Chondrocyte (in vitro differentiated cells): ENCODE data around the gene MAML3. TPM values are rescaled to one million over a fixed set of nuclear protein-coding genes. Genes with fewer than 3 reads are reported as not detected.

Experiments
- DNase-seq: peaks from one replicate; pipeline ENCODE4 v3.0.0; 2021; ENCODE audit warnings: mixed read lengths, low spot score
- H3K27ac Mint-ChIP-seq: one replicate; pipeline ENCODE4 v1.8.0; 2021; ENCODE audit warnings: mild to moderate bottlenecking, moderate library complexity, mixed read lengths; ENCODE audit not compliant: unreplicated experiment
- H3K27me3 Mint-ChIP-seq: 2 replicates; pipeline ENCODE4 v1.8.0; 2021; ENCODE audit warnings: low read depth, mixed read lengths
- H3K36me3 Mint-ChIP-seq: 2 replicates; pipeline ENCODE4 v1.8.0; 2021; ENCODE audit warnings: low read depth, mixed read lengths
- H3K4me1 Mint-ChIP-seq: 2 replicates; pipeline ENCODE4 v1.8.0; 2021; ENCODE audit warnings: low read depth, mild to moderate bottlenecking, mixed read lengths
- H3K4me3 Mint-ChIP-seq: one replicate; pipeline ENCODE4 v1.8.0; 2021; ENCODE audit warnings: mild to moderate bottlenecking, moderate library complexity, mixed read lengths; ENCODE audit not compliant: unreplicated experiment
- H3K9me3 Mint-ChIP-seq: 2 replicates; pipeline ENCODE4 v1.8.0; 2021; ENCODE audit warnings: low read depth, mixed read lengths
- CTCF ChIP-seq: fragments of 200-600 bp; sonication (generic); IDR thresholded peaks from 2 replicates; pipeline ENCODE4 v1.5.0; 2021; ENCODE audit warnings: antibody characterized with exemption, mild to moderate bottlenecking, moderate library complexity
- total RNA-seq: library from RNA; stranded (reverse); gene quantifications from 3 replicates; pipeline ENCODE4 v1.2.1, GENCODE V29; 2021

Gene MAML3
- total RNA-seq, 1 donor from 2014 or later = 1.6 TPM

- Mint-ChIP-seq H3K4me1 (peaks cover 30% of the 10 kb centered on the region), H3K36me3 (peaks cover 2% of the 10 kb centered on the region), H3K4me3 (no peak overlapping the region)
These were observed 485.3 kb downstream of the MAML3 start for GRCh38 chr4:139668658-139669201.

GRCh38 chr4:139668036-139668435 is 485.9 kb downstream of the MAML3 start:
- no peak overlapping the region for H3K27ac Mint-ChIP-seq
- peaks cover 30% of the 10 kb centered on the region for H3K4me1 Mint-ChIP-seq
- TF ChIP-seq CTCF = no peak
- no peak overlapping the region for H3K4me3 Mint-ChIP-seq
- no peaks in the 10 kb centered on the region for H3K27me3 Mint-ChIP-seq
- H3K9me3 Mint-ChIP-seq = no peaks in the 10 kb centered on the region
- no peak for DNase-seq
- peaks cover 2% of the 10 kb centered on the region for H3K36me3 Mint-ChIP-seq

More at GRCh38 chr4:139668658-139669201, 485.3 kb downstream of the MAML3 start:
- Mint-ChIP-seq H3K27ac (no peak overlapping the region), H3K9me3 (no peaks in the 10 kb centered on the region), H3K27me3 (no peaks in the 10 kb centered on the region)
- TF ChIP-seq CTCF = no peak
- DNase-seq = no peak

Other genes with a start within 250 kb of the MAML3 start
- 55.0 to 63.8 TPM (median 56.0 TPM) in 3 replicates for gene SCOC, start 219.5 kb upstream of the MAML3 start, total RNA-seq